CD4-positive, alpha-beta memory T cell (primary cell): ENCODE measurements around the gene DIP2B. TPM values are rescaled to one million over a fixed set of nuclear protein-coding genes. Genes with fewer than 3 reads are reported as not detected.
"Not testable (repeated sequence)": the region's sequence is repeated elsewhere in the genome, so short reads cannot be mapped to it uniquely, and the experiment has no call there.

Experiments
- CTCF ChIA-PET: fragments of 350-600 bp; sonication (Branson Sonifier 250); formaldehyde crosslinking; loops from one replicate; lab custom pipeline; 2021; ENCODE audit warnings: inconsistent platforms; ENCODE audit not compliant: partially characterized antibody; lab: Charles Lee
- POLR2A ChIA-PET: fragments of 350-600 bp; sonication (Branson Sonifier 250); formaldehyde crosslinking; loops from one replicate; lab custom pipeline; 2021; ENCODE audit not compliant: partially characterized antibody; lab: Charles Lee
- DNase-seq, 5 donors: peaks; one replicate each; pipeline versions ENCODE4 v3.0.0 to v3.0.0-alpha.2; 2020 to 2022; ENCODE audit warnings: mixed read lengths in 1 of 5
- H3K27ac ChIP-seq: one replicate; pipeline ENCODE4 v1.7.0; 2013; ENCODE audit warnings: low read depth, low read length
- H3K27me3 ChIP-seq: 2 replicates; pipeline ENCODE4 v1.7.0; 2013; ENCODE audit warnings: mild to moderate bottlenecking, low read length, moderate library complexity; ENCODE audit not compliant: insufficient read depth
- H3K36me3 ChIP-seq: 2 replicates; pipeline ENCODE4 v1.7.0; 2013; ENCODE audit warnings: mild to moderate bottlenecking, low read length, moderate library complexity; ENCODE audit not compliant: insufficient read depth
- H3K4me1 ChIP-seq: 2 replicates; pipeline ENCODE4 v1.7.0; 2013; ENCODE audit warnings: mild to moderate bottlenecking, low read length, moderate library complexity; ENCODE audit not compliant: insufficient read depth
- H3K4me3 ChIP-seq, 2 donors: one replicate each; pipeline ENCODE4 v1.7.0; 2013; ENCODE audit warnings: low read length in 2 of 2, mild to moderate bottlenecking in 1 of 2
- H3K9me3 ChIP-seq, 2 donors: one replicate each; pipeline ENCODE4 v1.7.0; 2013; ENCODE audit warnings: low read length in 2 of 2, control low read depth in 1 of 2; ENCODE audit not compliant: control insufficient read depth in 1 of 2
- H3K27ac Mint-ChIP-seq, 7 donors: one replicate each; pipeline ENCODE4 v1.8.0; 2020 to 2021; ENCODE audit warnings: mixed read lengths in 7 of 7, mild to moderate bottlenecking in 6 of 7, inconsistent platforms in 3 of 7, moderate library complexity in 3 of 7
- H3K27me3 Mint-ChIP-seq, 2 donors: one replicate each; pipeline ENCODE4 v1.8.0; 2020 to 2021; ENCODE audit warnings: mixed read lengths in 2 of 2
- H3K36me3 Mint-ChIP-seq, 2 donors: one replicate each; pipeline ENCODE4 v1.8.0; 2020 to 2021; ENCODE audit warnings: mixed read lengths in 2 of 2, inconsistent platforms in 1 of 2, mild to moderate bottlenecking in 1 of 2
- H3K4me1 Mint-ChIP-seq, 4 donors: one replicate each; pipeline ENCODE4 v1.8.0; 2020 to 2021; ENCODE audit warnings: mixed read lengths in 4 of 4, mild to moderate bottlenecking in 1 of 4
- H3K4me3 Mint-ChIP-seq, 8 donors: one replicate each; pipeline ENCODE4 v1.8.0; 2020 to 2021; ENCODE audit warnings: mixed read lengths in 8 of 8, mild to moderate bottlenecking in 7 of 8, moderate library complexity in 6 of 8, inconsistent platforms in 3 of 8
- H3K9me3 Mint-ChIP-seq, 8 donors: one replicate each; pipeline ENCODE4 v1.8.0; 2020 to 2021; ENCODE audit warnings: mixed read lengths in 8 of 8, mild to moderate bottlenecking in 5 of 8, inconsistent platforms in 3 of 8, moderate library complexity in 1 of 8
- intact Hi-C: fragments of 100-400 bp; cut with micrococcal nuclease; formaldehyde crosslinking; loops from one replicate; pipeline ENCODE4 v1.15.1; 2023
- polyA plus RNA-seq, 2 donors: library from polyadenylated mRNA; unstranded; fragments of 300-500 nt; fragmentation: Illumina TruSeq; gene quantifications; one replicate each; pipeline ENCODE4 v1.2.3, GENCODE V29; 2021
- total RNA-seq, 2 experiments: library from RNA; stranded (reverse); gene quantifications; one replicate each; pipeline ENCODE4 v1.2.3, GENCODE V29; 2021

The DIP2B gene
- total and polyA plus RNA-seq, 4 experiments from 2014 or later = 3.8 to 29.1 (median 20.0) TPM

DNA sequence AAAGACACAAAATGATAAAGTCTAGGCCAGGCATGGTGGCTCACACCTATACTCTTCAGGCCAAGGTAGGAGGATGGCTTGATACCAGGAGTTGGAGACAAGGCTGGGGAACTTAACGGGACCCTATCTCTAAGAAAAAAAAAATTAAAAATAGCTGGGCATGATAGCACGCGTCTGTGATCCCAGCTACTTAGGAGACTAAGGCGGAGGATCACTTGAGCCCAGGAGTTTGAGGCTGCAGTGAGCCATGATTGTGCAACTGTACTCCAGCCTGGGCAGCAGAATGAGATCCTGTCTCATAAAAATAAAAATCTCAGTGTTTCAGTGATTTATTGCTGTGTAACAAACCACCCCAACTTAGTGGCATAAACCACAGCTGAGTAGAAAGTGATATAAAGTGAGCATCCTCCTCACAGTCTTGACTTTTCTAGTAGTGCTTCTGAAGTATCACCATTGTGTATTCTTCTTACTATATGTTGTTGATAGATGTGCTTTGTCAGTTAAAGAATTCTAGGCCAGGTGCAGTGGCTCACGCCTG is 248.5 kb downstream of the DIP2B start:
- POLR2A ChIA-PET = interaction anchor here (0.8 kb wide), 1 partner anchor 9 kb away, joined by 3 read pairs; no protein-coding TSS in a partner anchor
- Histone ChIP-seq H3K27me3 (no peaks in the 10 kb centered on the region), H3K36me3 (no peaks in the 10 kb centered on the region), H3K9me3 (no peaks in the 10 kb centered on the region), H3K4me1 (no peaks in the 10 kb centered on the region), H3K27ac (no peak overlapping the region), H3K4me3 (no peak overlapping the region)
- intact Hi-C loops = no loop called here
- Mint-ChIP-seq H3K9me3 (no peaks in the 10 kb centered on the region), H3K27ac (no peak overlapping the region), H3K36me3 (peaks cover 4 to 9% of the 10 kb centered on the region in 2 donors), H3K4me3 (no peak overlapping the region), H3K4me1 (peaks cover 0 to 2% (median 0%) of the 10 kb centered on the region in 4 donors), H3K27me3 (no peaks in the 10 kb centered on the region)
- CTCF ChIA-PET = interaction anchor here (1.4 kb wide), 1 partner anchor 12 kb away, joined by 10 read pairs; no protein-coding TSS in a partner anchor
- DNase-seq = no peak

DNA sequence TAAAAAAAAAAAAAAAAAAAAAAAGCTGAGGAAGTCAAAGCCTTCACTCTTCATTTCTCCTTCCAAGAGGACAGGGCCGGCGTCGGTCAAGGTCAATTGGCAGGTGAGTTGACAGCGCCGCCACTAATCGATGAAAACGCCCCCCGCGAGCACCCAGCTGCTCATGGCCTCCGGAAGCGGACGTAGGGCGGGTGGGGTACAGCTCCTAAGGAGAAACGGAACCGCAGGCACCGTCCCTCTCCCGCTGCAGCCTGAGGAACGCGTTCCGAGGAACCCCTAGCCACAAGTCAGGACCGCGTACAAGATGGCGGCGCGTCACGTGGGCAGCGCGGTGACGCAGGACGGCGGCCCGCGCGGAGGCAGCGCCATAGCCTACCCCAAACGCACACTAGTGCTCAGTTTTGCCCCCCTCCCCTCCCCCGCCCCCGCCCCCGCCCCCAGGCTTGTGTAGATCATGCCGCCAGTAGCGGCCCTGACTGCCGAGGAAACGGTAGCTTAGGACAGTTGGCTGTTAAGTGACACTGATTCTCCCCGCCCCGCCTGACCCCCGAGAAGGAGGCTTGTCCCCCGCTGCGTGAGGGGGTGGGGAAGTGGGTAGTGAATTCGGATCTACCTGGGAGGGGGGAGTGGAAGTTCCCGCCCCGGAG is 259.0 kb downstream of the DIP2B start, which contains the start of gene ATF1:
Gene ATF1, plus strand, starts transcription at position 463 of the 647 bp plus-strand sequence. CDS start 16,045 bp downstream, outside the sequence.
- Histone ChIP-seq H3K27ac (peak within 1 kb of the TSS; percentile 77), H3K36me3 (no peaks in the 10 kb centered on the region), H3K27me3 (no peaks in the 10 kb centered on the region), H3K9me3 (no peaks in the 10 kb centered on the region), H3K4me3 (peak within 1 kb of the TSS; percentile 67 to 69), H3K4me1 (peaks cover 27% of the 10 kb centered on the region)
- peaks cover 0 to 14% of the 10 kb centered on the region in 2 donors for H3K36me3 Mint-ChIP-seq
- H3K4me3 Mint-ChIP-seq = peak within 1 kb of the TSS; percentile 85 to 99 (median 93)
- peak; percentile 89 to 91 (median 91) for DNase-seq
- intact Hi-C loops = loop anchor here (1.0 to 10.0 kb wide), 2 partner anchors 363 to 561 kb away; partner anchors contain the start of genes BIN2 and LARP4
- POLR2A ChIA-PET = interaction anchor here (0.5 to 3.8 kb wide), 22 partner anchors 10 to 1575 kb away, joined by 3 to 31 read pairs (median 4); partner anchors contain the start of genes BIN2, COX14, CSRNP2 and DAZAP2
- no peaks in the 10 kb centered on the region for H3K27me3 Mint-ChIP-seq
- H3K9me3 Mint-ChIP-seq = peaks cover 0 to 4% (median 0%) of the 10 kb centered on the region in 8 donors
- peak within 1 kb of the TSS; percentile 91 to 97 (median 96) for H3K27ac Mint-ChIP-seq
- H3K4me1 Mint-ChIP-seq = peaks cover 18 to 48% (median 29%) of the 10 kb centered on the region in 4 donors
- CTCF ChIA-PET = interaction anchor here (1.2 to 2.8 kb wide), 7 partner anchors 11 to 260 kb away, joined by 3 to 47 read pairs (median 11); no protein-coding TSS in a partner anchor

- ChIA-PET POLR2A (interaction anchor here (0.5 to 3.8 kb wide), 29 partner anchors 9 to 1576 kb away, joined by 3 to 31 read pairs (median 4); partner anchors contain the start of genes BIN2, COX14, CSRNP2 and DAZAP2), CTCF (interaction anchor here (0.6 to 2.8 kb wide), 29 partner anchors 10 to 587 kb away, joined by 3 to 47 read pairs (median 4); partner anchors contain the start of genes LETMD1 and SLC11A2)
- peak overlapping the region; percentile 91 to 97 (median 96) for H3K27ac Mint-ChIP-seq
- peak overlapping the region; percentile 85 to 99 (median 93) for H3K4me3 Mint-ChIP-seq
- H3K9me3 Mint-ChIP-seq = peaks cover 0 to 4% (median 0%) of the 10 kb centered on the region in 8 donors
- peaks cover 27% of the 10 kb centered on the region for H3K4me1 ChIP-seq
- H3K27me3 ChIP-seq = no peaks in the 10 kb centered on the region
- peak overlapping the region; percentile 43 to 67 for H3K4me3 ChIP-seq
- peaks cover 21 to 52% (median 33%) of the 10 kb centered on the region in 4 donors for H3K4me1 Mint-ChIP-seq
- H3K27me3 Mint-ChIP-seq = no peaks in the 10 kb centered on the region
- intact Hi-C loops = loop anchor here (1.0 to 10.0 kb wide), 9 partner anchors 61 to 768 kb away; partner anchors contain the start of genes BIN2, LARP4 and LIMA1
- peak in 4 of 5 donors; percentile 54 to 87 (median 72) for DNase-seq
- no peaks in the 10 kb centered on the region for H3K9me3 ChIP-seq
- H3K36me3 ChIP-seq = no peaks in the 10 kb centered on the region
- H3K27ac ChIP-seq = peak overlapping the region; percentile 77
- peaks cover 0 to 17% of the 10 kb centered on the region in 2 donors for H3K36me3 Mint-ChIP-seq
These were observed 259.7 kb downstream of the DIP2B start for GRCh38 chr12:50764286-50765094.

DNA sequence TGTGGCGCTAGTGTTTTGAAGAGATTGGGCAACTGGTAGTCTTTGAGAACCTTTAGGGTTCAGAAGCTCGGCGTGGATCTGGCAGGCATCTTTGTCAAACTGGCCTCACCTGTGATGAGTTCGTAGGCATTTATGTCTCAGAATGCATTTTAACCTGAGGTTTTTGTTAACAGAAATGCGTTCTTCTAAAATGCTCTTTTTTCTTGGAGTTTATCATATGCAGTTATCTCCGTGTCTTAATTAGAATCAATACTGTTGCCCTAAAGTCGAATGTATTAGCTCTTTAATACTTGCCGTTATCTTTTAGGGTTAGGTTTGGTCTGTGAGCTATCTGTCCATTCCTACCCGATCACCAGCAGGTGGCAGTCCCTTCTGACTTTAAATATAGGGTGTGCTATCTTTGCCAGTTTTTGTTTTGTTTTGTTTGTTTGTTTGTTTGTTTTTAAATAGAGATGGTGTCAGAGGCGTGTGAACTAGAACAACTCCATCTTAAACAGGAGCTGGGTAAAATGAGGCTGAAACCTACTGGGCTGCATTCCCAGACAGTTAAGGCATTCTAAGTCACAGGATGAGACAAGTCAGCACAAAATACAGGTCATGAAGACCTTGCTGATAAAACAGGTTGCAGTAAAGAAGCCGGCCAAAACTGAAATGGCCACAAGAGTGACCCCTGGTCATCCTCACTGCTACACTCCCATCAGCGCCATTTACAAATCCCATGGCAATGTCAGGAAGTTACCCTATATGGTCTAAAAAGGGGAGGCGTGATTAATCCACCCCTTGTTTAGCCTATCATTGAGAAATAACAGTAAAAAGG is 260.5 kb downstream of the DIP2B start:
- Mint-ChIP-seq H3K27me3 (no peaks in the 10 kb centered on the region), H3K27ac (peak overlapping the region; percentile 88 to 94 (median 93)), H3K36me3 (peaks cover under 1 to 18% of the 10 kb centered on the region in 2 donors), H3K9me3 (peaks cover 0 to 4% (median 0%) of the 10 kb centered on the region in 8 donors), H3K4me1 (peaks cover 21 to 52% (median 33%) of the 10 kb centered on the region in 4 donors), H3K4me3 (peak overlapping the region; percentile 85 to 95 (median 91))
- H3K36me3 ChIP-seq = no peaks in the 10 kb centered on the region
- H3K27me3 ChIP-seq = no peaks in the 10 kb centered on the region
- H3K4me3 ChIP-seq = peak overlapping the region; percentile 43 to 67
- ChIA-PET POLR2A (interaction anchor here (0.7 to 3.8 kb wide), 23 partner anchors 8 to 1024 kb away, joined by 3 to 31 read pairs (median 4); partner anchors contain the start of genes COX14, DAZAP2, LETMD1 and LIMA1), CTCF (interaction anchor here (0.6 to 2.8 kb wide), 28 partner anchors 9 to 586 kb away, joined by 3 to 47 read pairs (median 4); partner anchors contain the start of genes LETMD1 and SLC11A2)
- intact Hi-C loops = loop anchor here (1.0 to 10.0 kb wide), 8 partner anchors 60 to 767 kb away; partner anchors contain the start of genes BIN2 and LIMA1
- H3K9me3 ChIP-seq = no peaks in the 10 kb centered on the region
- peak; percentile 58 to 72 (median 60) for DNase-seq
- peaks cover 27% of the 10 kb centered on the region for H3K4me1 ChIP-seq
- peak overlapping the region; percentile 77 for H3K27ac ChIP-seq

DNA sequence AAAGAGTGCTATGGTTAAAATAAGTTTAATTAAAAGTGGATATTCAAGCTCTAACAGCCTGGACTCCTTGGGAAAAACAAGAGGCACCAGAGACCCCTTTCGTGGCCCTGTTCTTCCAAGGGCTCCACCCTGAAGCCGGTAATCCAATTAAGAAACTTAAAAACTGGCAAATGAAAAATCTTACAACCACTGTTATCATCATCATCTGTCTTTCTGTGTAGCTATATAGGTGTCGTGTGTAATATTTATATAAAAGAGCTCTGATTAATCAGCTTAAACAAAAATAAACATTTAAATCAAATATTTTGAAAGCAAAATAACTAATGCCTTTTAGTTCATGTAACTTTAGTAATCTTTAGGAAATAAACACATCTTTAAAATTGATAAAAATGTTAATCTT is 263.6 kb downstream of the DIP2B start:
- H3K4me3 Mint-ChIP-seq = no peak overlapping the region
- no peaks in the 10 kb centered on the region for H3K27me3 Mint-ChIP-seq
- no peak for DNase-seq
- Histone ChIP-seq H3K4me1 (peaks cover 18% of the 10 kb centered on the region), H3K4me3 (no peak overlapping the region), H3K27ac (no peak overlapping the region), H3K36me3 (peaks cover 3% of the 10 kb centered on the region), H3K9me3 (no peaks in the 10 kb centered on the region), H3K27me3 (no peaks in the 10 kb centered on the region)
- peaks cover 18 to 34% of the 10 kb centered on the region in 2 donors for H3K36me3 Mint-ChIP-seq
- intact Hi-C loops = loop anchor here (5.0 to 10.0 kb wide), 2 partner anchors 556 to 764 kb away; partner anchors contain the start of gene BIN2
- H3K27ac Mint-ChIP-seq = no peak overlapping the region
- no peaks in the 10 kb centered on the region for H3K9me3 Mint-ChIP-seq
- H3K4me1 Mint-ChIP-seq = peaks cover 24 to 49% (median 35%) of the 10 kb centered on the region in 4 donors
- CTCF ChIA-PET = no interaction called here
- POLR2A ChIA-PET = interaction anchor here (0.6 kb wide), 1 partner anchor 9 kb away, joined by 3 read pairs; no protein-coding TSS in a partner anchor

DNA sequence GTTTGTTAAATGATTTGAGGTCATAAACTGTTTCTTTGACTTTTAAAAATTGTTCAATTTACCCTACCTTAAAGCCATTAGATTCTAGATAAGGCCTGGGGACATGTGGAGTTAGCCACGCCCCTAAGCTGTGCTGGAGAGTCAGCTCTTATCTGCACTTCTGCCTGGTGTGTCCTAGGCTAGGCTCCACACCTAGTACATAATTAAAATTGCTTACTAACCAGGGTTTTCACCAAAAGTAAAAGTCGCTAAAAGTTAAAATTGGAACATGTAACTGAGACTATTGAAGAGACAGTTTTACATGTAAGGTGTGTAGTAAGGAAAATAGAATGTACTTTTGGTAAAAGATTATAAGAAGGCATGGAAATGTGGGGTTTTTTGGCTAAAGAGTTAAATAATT is 264.0 kb downstream of the DIP2B start:
- peaks cover 26 to 48% (median 36%) of the 10 kb centered on the region in 4 donors for H3K4me1 Mint-ChIP-seq

More for the DNA sequence above, 264.0 kb downstream of the DIP2B start:
- DNase-seq, CTCF ChIA-PET, H3K4me3 ChIP-seq, H3K36me3 ChIP-seq, H3K27ac ChIP-seq, H3K27me3 ChIP-seq, H3K9me3 ChIP-seq, H3K4me3 Mint-ChIP-seq, H3K9me3 Mint-ChIP-seq, H3K27me3 Mint-ChIP-seq, POLR2A ChIA-PET: not testable (repeated sequence)
- intact Hi-C loops = loop anchor here (5.0 to 10.0 kb wide), 2 partner anchors 556 to 763 kb away; partner anchors contain the start of gene BIN2
- peaks cover 20% of the 10 kb centered on the region for H3K4me1 ChIP-seq
- Mint-ChIP-seq H3K27ac (peak overlapping the region in 1 of 7 donors; percentile 56), H3K36me3 (peaks cover 23 to 34% of the 10 kb centered on the region in 2 donors)
